Osteoblast (primary cell): ENCODE data around the gene DCT. TPM values are rescaled to one million over a fixed set of nuclear protein-coding genes. Genes with fewer than 3 reads are reported as not detected.

Experiments
- DNase-seq: peaks from one replicate; pipeline ENCODE4 v3.0.0; 2011; ENCODE audit warnings: low spot score, mixed read lengths; ENCODE audit not compliant: insufficient read length; ENCODE audit errors: missing footprints
- H2AFZ ChIP-seq: 2 replicates; pipeline ENCODE4 v1.6.0; 2011; ENCODE audit warnings: mild to moderate bottlenecking, low read length
- H3K27ac ChIP-seq: 2 replicates; pipeline ENCODE4 v1.5.1; 2011; ENCODE audit warnings: mild to moderate bottlenecking, low read depth, low read length, moderate library complexity
- H3K27me3 ChIP-seq: 2 replicates; pipeline ENCODE4 v1.6.0; 2012; ENCODE audit warnings: mild to moderate bottlenecking, control low read depth, inconsistent platforms, low read length, moderate library complexity; ENCODE audit not compliant: insufficient read depth
- H3K36me3 ChIP-seq: 2 replicates; pipeline ENCODE4 v1.5.1; 2011; ENCODE audit warnings: mild to moderate bottlenecking, low read length, control low read depth, moderate library complexity; ENCODE audit not compliant: insufficient read depth
- H3K4me1 ChIP-seq: 2 replicates; pipeline ENCODE4 v1.5.1; 2011; ENCODE audit warnings: mild to moderate bottlenecking, low read length, control low read depth, moderate library complexity; ENCODE audit not compliant: insufficient read depth
- H3K4me2 ChIP-seq: 2 replicates; pipeline ENCODE4 v1.6.0; 2011; ENCODE audit warnings: mild to moderate bottlenecking, low read length; ENCODE audit not compliant: insufficient read depth
- H3K4me3 ChIP-seq: fragments of 200-600 bp; sonication (generic); 3 replicates; pipeline ENCODE4 v1.5.1; 2012; ENCODE audit warnings: mild to moderate bottlenecking, low read length, inconsistent platforms; ENCODE audit not compliant: insufficient read depth
- H3K79me2 ChIP-seq: 2 replicates; pipeline ENCODE4 v1.6.0; 2012; ENCODE audit warnings: mild to moderate bottlenecking, low read length, control low read depth, inconsistent platforms; ENCODE audit not compliant: insufficient read depth
- H3K9me3 ChIP-seq: 2 replicates; pipeline ENCODE4 v1.5.1; 2011; ENCODE audit warnings: low read depth, low read length, control low read depth
- H4K20me1 ChIP-seq: 2 replicates; pipeline ENCODE4 v1.6.0; 2012; ENCODE audit warnings: mild to moderate bottlenecking, low read length, control low read depth; ENCODE audit not compliant: insufficient read depth
- CTCF ChIP-seq: IDR thresholded peaks from 2 replicates; pipeline ENCODE4 v1.5.1; 2011; ENCODE audit warnings: mild to moderate bottlenecking, low read depth, low read length, moderate library complexity; ENCODE audit errors: extremely low read depth
- total RNA-seq: library from RNA; depleted of rRNA; stranded (reverse); fragments of >200 nt; gene quantifications from 2 replicates; pipeline ENCODE4 v1.2.3, GENCODE V29; 2012

The DCT gene
- total RNA-seq, 1 donor, result under 0.01 TPM

- Histone ChIP-seq H3K4me1 (peaks cover 13% of the 10 kb centered on the region), H3K36me3 (no peaks in the 10 kb centered on the region), H3K27ac (no peak overlapping the region), H2AFZ (no peak overlapping the region), H3K9me3 (no peaks in the 10 kb centered on the region), H3K4me2 (no peak overlapping the region), H3K79me2 (no peaks in the 10 kb centered on the region), H3K4me3 (no peak overlapping the region), H4K20me1 (no peaks in the 10 kb centered on the region), H3K27me3 (no peaks in the 10 kb centered on the region)
- no peak for DNase-seq
- TF ChIP-seq CTCF, result no peak
These were observed 71.0 kb downstream of the DCT start for GRCh38 chr13:94408314-94409036.

GRCh38 chr13:94400874-94401273, 78.6 kb downstream of the DCT start:
- Histone ChIP-seq H3K4me2 (no peak overlapping the region), H3K4me1 (no peaks in the 10 kb centered on the region), H3K36me3 (no peaks in the 10 kb centered on the region), H3K4me3 (no peak overlapping the region), H3K9me3 (no peaks in the 10 kb centered on the region), H3K27ac (no peak overlapping the region), H3K79me2 (no peaks in the 10 kb centered on the region), H4K20me1 (no peaks in the 10 kb centered on the region), H3K27me3 (no peaks in the 10 kb centered on the region), H2AFZ (no peak overlapping the region)
- TF ChIP-seq CTCF, result no peak
- DNase-seq, result no peak

GRCh38 chr13:94399812-94400211, 79.7 kb downstream of the DCT start:
- H3K4me3 ChIP-seq, result no peak overlapping the region
- H3K27me3 ChIP-seq, result no peaks in the 10 kb centered on the region
- no peaks in the 10 kb centered on the region for H3K4me1 ChIP-seq
- no peak overlapping the region for H3K27ac ChIP-seq
- H3K36me3 ChIP-seq, result no peaks in the 10 kb centered on the region
- H3K79me2 ChIP-seq, result no peaks in the 10 kb centered on the region
- no peaks in the 10 kb centered on the region for H4K20me1 ChIP-seq
- no peak for DNase-seq
- H3K9me3 ChIP-seq, result no peaks in the 10 kb centered on the region
- H3K4me2 ChIP-seq, result no peak overlapping the region
- no peak for TF ChIP-seq CTCF
- H2AFZ ChIP-seq, result no peak overlapping the region

- H3K4me1 ChIP-seq, result no peaks in the 10 kb centered on the region
- no peak overlapping the region for H3K4me3 ChIP-seq
- no peak for DNase-seq
- no peaks in the 10 kb centered on the region for H3K36me3 ChIP-seq
- no peaks in the 10 kb centered on the region for H3K27me3 ChIP-seq
- no peak overlapping the region for H2AFZ ChIP-seq
- H3K79me2 ChIP-seq, result no peaks in the 10 kb centered on the region
- no peak for TF ChIP-seq CTCF
- no peaks in the 10 kb centered on the region for H3K9me3 ChIP-seq
- no peak overlapping the region for H3K27ac ChIP-seq
- H3K4me2 ChIP-seq, result no peak overlapping the region
- H4K20me1 ChIP-seq, result no peaks in the 10 kb centered on the region
These were observed 83.6 kb downstream of the DCT start for GRCh38 chr13:94395860-94396259.
